ENCODE results near the gene SLC27A2.

Gene SLC27A2

GRCh38 chr15:50238255-50238654 is 56.3 kb downstream of the SLC27A2 start:
- DNase-seq (ENCODE audit: low spot score), result no peak

DNA sequence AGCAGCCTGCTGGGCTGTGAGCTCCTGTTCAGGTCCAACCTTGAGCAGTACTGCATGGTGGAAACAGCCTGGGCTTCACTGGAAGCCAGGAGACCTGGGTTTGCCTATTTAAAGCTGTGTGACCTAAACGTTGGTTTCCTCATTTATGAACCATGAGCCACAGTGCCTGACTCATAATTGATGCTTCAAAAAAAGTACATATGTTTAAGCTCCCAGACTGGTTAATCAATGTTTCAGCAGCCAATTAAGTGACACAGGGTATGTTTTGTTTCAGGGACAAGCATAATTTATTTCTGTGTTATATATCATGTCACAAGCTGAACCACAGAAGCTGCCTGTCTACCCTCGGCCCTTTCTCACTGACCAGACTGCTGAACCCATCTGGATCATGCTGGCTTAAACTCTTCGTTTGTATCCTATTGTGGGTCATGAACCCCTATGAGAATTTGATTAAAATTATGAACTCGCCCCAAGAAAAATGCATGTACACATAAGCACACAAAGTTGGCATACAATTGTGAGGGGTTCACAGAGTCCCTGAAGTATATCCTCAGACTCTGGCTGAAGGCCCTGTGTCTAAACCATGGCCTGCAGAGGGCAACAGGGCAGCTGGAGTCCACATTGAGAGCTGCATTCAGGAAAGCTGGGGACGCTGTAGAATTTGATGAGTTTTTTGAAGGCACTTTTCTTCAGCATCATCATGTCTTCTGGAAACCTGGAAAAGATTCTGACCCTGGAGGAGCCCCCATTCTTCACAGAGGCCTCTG is 59.9 kb downstream of the SLC27A2 start:
- no peak for DNase-seq (ENCODE audit: low spot score)

DNA sequence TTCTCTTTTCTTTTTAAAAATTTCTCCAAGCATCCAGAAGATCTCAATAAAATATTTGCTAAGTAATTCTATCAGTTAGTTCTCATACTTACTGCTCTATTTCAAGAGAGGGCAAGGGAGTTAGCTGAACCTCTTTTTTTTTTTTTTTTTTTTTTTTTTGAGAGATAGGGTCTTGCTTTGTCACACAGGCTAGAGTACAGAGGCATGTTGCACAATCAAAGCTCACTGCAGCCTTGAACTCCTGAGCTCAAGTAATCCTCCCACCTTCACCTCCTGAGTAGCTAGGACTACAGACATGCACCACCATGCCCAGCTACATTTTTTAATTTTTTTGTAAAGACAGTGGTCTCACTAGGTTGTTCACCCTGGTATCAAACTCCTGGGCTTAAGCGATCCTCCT is 62.2 kb downstream of the SLC27A2 start:
- no peak for DNase-seq (ENCODE audit: low spot score)

DNA sequence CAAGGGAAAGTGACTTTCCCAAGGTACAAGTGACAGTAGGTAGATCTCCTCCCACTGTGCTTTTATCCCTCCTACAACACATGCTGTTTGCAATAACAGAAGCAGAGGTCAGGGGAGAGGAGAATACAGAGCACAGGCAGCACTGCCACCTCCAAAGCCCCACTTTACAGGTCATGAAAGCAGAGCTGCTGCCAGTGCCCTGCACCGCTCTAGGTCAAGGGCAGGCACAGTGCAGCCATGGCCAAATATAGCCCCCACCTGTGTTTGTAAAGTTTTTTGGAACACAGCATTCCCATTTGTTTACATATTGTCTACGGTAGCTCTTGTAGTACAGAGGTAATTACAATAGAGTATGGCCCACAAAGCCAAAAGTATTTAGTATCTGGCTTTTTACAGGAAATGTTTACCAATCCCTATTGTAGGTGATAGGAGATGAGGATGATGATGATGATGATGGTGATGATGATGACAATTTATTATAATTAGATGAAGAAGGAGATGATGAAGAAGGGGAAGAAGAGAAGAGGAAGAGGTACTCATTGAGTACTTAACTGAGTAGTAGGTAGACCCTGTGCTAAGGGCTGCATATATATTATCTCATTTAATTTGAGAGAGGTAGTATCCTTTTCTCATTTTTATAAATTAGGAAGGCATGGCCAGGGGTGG is 63.1 kb downstream of the SLC27A2 start:
- no peak for DNase-seq (ENCODE audit: low spot score)

GRCh38 chr15:50246631-50247030 is 64.6 kb downstream of the SLC27A2 start:
- no peak for DNase-seq (ENCODE audit: low spot score)

GRCh38 chr15:50247819-50248655 is 66.0 kb downstream of the SLC27A2 start:
- DNase-seq (ENCODE audit: low spot score), result no peak

DNA sequence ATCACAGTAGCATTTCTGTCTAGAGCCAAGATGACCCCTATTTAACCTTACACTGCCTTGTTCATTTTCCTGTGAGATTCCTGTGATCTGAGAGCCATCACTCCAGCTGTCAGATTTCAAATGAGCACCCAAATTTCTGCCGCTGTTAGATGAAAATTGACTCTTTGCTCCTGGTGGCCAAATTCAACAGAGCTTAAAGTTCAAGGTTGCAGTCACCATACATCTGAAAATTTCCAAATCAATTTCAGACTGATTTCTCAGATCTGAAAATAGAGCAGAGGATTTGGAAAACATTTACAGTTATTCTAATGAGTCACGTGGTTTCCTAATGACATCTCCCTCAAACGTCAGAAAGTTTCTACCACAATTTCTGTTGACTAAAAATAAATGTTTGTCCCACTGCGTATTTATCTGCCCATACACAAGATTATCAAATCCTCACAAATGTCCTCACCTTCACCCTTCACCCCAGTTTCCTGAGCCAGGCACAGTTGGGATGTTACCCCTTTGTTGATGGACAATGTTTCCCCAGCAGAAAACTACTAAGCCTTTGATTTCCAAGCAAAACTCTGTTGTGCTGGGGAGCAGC is 67.1 kb downstream of the SLC27A2 start:
- DNase-seq (ENCODE audit: low spot score), result no peak

GRCh38 chr15:50249704-50250103 is 67.7 kb downstream of the SLC27A2 start:
- no peak for DNase-seq (ENCODE audit: low spot score)

DNA sequence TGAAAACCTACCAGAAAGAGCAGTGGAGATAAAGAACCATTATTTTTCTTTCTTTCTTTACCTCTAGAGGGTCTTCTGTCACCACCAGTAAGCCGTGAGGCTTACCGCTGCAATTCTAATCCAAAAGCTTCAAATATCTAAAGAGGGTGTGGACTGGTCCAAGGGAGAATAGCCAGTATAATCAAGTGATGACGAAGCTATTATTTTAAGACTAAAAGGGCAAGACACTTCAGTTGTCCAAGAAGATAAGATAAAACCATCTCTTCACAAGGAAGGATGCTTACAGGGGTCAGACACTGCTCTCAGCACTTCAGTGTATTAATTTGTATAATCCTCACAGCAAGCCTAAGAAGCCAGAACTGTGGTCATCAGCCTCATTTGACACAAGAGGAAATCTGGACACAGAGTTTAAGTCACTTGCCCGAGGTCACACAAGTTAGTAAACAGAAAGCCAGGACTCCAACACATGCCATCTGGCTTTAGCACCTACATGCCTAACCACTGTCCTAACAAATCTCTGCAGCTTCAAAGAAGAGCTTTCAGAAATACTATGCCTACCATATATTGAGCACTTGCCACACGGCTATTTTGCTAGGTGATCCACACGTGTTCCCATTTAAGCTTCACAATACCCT is 68.9 kb downstream of the SLC27A2 start:
- no peak for DNase-seq (ENCODE audit: low spot score)

GRCh38 chr15:50251638-50252182 is 69.7 kb downstream of the SLC27A2 start:
- DNase-seq (ENCODE audit: low spot score), result no peak

DNA sequence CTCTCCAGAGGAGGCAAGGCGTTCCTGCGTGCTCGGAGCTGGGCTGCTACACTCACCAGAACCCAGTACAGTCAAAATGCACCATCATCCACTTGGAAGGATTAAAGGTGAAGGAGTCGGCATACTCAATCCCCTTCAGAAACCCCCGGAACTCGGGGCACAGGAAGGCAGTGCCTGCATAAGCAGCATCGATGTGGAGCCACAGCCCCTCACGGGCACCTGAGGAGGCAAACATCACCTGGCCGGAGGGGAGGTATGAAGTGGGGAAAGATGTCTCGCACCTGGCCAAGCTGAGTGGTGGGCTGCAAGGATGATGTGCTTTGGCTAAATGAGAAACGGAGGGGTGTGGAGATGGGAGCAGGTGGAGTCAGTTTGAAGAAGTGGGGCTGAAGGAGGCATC is 70.6 kb downstream of the SLC27A2 start:
- DNase-seq (ENCODE audit: low spot score), result no peak

DNA sequence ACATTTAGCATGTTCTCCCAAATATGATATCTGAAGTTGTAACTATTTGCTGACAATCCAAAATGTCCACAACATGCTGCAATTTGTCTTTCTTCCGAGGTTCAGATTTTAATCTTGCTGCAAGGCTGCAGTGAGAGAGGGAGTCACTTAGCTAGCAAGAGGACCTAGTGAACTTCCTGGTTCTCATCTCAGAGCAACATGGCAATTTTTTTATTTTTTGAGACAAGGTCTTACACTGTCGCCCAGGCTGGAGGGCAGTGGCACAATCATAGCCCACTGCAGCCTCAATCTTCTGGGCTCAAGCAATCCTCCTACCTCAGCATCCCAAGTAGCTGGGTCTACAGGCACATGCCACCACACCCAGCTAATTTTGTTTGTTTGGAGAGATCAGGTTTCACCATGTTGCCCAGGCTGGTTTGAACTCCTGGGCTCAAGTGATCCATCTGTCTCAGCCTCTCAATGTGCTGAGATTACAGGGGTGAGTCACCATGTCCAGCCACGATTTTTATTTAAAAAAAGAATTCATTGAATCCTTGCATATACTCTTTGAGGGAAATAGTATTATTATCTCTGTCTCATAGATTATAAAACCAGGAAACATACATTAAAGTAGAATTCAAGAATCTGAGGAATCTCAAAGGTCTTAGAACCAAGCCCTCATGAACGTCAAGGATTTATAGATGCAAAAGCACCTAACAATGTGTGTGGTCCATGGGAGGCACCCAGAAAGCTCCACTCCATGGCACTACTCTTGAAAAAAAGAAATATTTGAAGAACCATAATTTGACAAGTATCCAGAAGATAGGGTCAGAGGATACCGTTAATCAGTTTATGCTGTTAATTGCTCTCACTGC is 74.4 kb downstream of the SLC27A2 start:
- no peak for DNase-seq (ENCODE audit: low spot score)

DNA sequence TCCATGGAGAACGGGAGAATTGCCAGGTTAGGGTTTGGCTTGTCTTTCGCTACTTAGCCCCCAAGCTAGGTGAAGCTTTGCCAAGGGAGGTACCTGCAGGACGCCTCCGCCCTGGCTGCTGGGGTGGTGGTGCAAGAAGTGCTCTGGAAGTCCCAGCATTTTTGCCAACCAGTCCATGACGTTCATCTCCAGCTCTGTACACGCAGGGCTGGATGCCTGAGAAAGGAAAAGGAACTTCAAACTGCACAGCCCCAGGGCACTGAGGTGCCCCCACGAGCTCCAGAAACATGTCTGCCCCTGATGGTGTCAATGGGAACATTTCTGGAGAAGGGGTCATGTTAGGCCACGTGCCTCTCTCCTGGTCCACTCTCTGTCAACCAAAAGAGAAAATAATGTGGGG is 75.3 kb downstream of the SLC27A2 start:
- DNase-seq (ENCODE audit: low spot score), result no peak

DNA sequence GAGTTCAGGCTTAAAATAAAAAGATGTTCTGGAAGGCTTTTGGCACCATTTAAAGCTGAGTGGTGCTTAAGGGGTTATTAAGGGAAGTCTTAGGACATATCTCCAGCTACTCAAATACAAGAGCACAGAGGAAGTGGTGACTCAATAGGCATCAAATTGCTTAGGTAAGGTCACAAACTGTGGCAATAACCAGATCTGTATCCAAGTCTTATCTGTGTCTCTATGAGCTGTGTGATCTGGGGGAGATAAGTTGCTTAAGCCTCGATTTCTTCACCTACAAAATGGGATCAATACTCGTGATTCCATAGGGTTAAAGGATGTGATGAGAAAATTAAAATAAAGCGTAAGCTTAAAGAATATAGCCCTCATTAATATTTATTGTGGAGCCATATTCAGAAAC is 75.9 kb downstream of the SLC27A2 start:
- no peak for DNase-seq (ENCODE audit: low spot score)

- no peak for DNase-seq (ENCODE audit: low spot score)
Observed at GRCh38 chr15:50259276-50259675, 77.3 kb downstream of the SLC27A2 start.

- no peak for DNase-seq (ENCODE audit: low spot score)
Observed at GRCh38 chr15:50260969-50261496, 79.0 kb downstream of the SLC27A2 start.

DNA sequence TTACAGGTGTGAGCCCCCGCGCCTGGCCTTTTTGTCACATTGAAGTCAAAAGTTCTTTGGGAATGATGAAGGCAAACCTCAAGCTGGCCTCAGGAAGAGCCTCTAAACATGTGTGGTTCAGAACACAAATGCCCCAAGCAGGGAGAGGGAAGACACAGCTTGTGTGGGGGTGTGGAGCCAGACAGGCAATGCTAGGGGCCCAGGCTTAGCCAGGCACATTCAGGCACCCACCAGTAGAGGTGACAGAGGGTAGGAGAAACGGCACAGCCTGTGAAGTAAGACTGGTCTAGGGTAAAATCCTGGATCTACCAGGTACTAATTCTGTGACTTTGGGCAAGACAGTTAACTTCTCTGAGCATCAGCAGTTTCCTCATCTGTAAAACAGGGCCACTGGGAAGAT is 80.0 kb downstream of the SLC27A2 start:
- no peak for DNase-seq (ENCODE audit: low spot score)

- no peak for DNase-seq (ENCODE audit: low spot score)
Observed at GRCh38 chr15:50262533-50262932, 80.5 kb downstream of the SLC27A2 start.

GRCh38 chr15:50265620-50266019 is 83.6 kb downstream of the SLC27A2 start, which contains the start of gene HDC:
HDC (minus strand) TSS chr15:50265726; CDS start chr15:50265623, 103 bp downstream.
- no peak for DNase-seq (ENCODE audit: low spot score)

GRCh38 chr15:50267577-50267976 is 85.6 kb downstream of the SLC27A2 start:
- DNase-seq (ENCODE audit: low spot score), result no peak

Measured in left forelimb (tissue), 1 donor.